ENCODE measurements around the gene TAS2R19.
"Not testable (repeated sequence)": the region's sequence is repeated elsewhere in the genome, so short reads cannot be mapped to it uniquely, and the experiment has no call there.

The TAS2R19 gene

GRCh38 chr12:11039171-11039570 lies 16.8 kb upstream of the TAS2R19 start:
- Histone ChIP-seq H3K9me3 (no peaks in the 10 kb centered on the region), H3K27me3 (no peaks in the 10 kb centered on the region), H3K4me3 (no peak overlapping the region), H3K27ac (no peak overlapping the region), H3K36me3 (peaks cover 0 to 7% (median 0%) of the 10 kb centered on the region in 3 donors), H3K4me1 (no peaks in the 10 kb centered on the region)
- TF ChIP-seq CTCF (IDR thresholded peaks at IDR 0.05), result no peak
- no peak for DNase-seq
- intact Hi-C loops (cut with DNase I; ENCODE audit: low total_unique reads), result loop anchor here (5.0 kb wide), 1 partner anchor 58 kb away; no protein-coding TSS in a partner anchor

DNA sequence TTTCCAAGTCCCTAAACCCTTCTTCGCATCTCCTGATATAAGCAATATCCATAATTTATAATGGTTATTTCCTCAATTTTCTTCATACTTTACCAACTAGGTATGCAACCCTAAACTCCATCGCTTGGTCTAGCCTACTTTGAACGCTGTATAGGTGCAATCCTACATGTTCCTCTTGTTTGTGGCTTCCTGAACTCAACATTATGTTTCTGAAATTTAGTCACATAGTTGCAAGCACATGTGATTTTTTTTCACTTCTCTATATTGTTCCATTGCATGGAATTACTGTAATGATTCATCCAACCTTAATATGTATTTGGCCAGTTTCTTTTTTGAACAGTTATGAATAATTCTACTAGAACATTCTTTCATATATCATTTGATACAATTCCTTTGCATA lies 11.5 kb upstream of the TAS2R19 start:
- H3K4me1 ChIP-seq; H3K9me3 ChIP-seq; DNase-seq; H3K36me3 ChIP-seq; H3K4me3 ChIP-seq; intact Hi-C loops (cut with DNase I; ENCODE audit: low total_unique reads); H3K27me3 ChIP-seq; H3K27ac ChIP-seq: not testable (repeated sequence)

- Histone ChIP-seq H3K36me3 (peaks cover 0 to 8% (median 0%) of the 10 kb centered on the region in 3 donors), H3K9me3 (no peaks in the 10 kb centered on the region), H3K4me1 (no peaks in the 10 kb centered on the region), H3K27ac (no peak within 1 kb of the TSS), H3K4me3 (no peak within 1 kb of the TSS), H3K27me3 (no peaks in the 10 kb centered on the region)
- intact Hi-C loops (cut with DNase I; ENCODE audit: low total_unique reads), result no loop called here
- DNase-seq, result no peak
- TF ChIP-seq CTCF (IDR thresholded peaks at IDR 0.05), result no peak
Observed at GRCh38 chr12:11031307-11031706, 8.9 kb upstream of the TAS2R19 start, which contains the start of gene TAS2R31. Gene TAS2R31, minus strand, starts transcription at chr12:11031407. Its CDS starts 72 bp downstream, at chr12:11031335.

DNA sequence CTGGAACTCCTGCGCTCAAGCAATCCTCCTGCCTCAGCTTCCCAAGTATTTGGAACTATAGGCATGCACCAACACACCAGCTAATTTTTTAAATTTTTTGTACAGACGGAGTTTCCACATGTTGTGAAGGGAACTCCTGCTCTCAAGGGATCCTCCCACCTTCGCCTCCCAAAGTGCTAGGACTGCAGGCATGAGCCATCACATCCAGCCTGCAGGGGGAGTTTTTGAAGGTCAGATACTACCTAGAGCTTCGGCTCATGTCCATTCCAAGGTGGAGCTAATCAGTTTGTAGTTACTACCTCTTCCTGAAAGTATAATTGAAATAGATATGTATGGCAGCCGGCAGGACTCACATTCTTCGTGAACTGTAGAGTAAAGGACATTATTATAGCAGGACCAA lies 3.7 kb upstream of the TAS2R19 start:
- H3K36me3 ChIP-seq, result peaks cover 0 to 2% (median 0%) of the 10 kb centered on the region in 3 donors
- H3K4me1 ChIP-seq, result no peaks in the 10 kb centered on the region
- no peaks in the 10 kb centered on the region for H3K9me3 ChIP-seq
- H3K27me3 ChIP-seq, result no peaks in the 10 kb centered on the region
- H3K27ac ChIP-seq, result no peak overlapping the region
- no peak for TF ChIP-seq CTCF (IDR thresholded peaks at IDR 0.05)
- DNase-seq, result no peak
- no peak overlapping the region for H3K4me3 ChIP-seq
- intact Hi-C loops (cut with DNase I; ENCODE audit: low total_unique reads), result no loop called here

- Histone ChIP-seq H3K9me3 (no peaks in the 10 kb centered on the region), H3K4me1 (no peaks in the 10 kb centered on the region), H3K27me3 (no peaks in the 10 kb centered on the region), H3K4me3 (no peak overlapping the region), H3K27ac (no peak overlapping the region), H3K36me3 (peaks cover 0 to 2% (median 0%) of the 10 kb centered on the region in 3 donors)
- DNase-seq, result no peak
- intact Hi-C loops (cut with DNase I; ENCODE audit: low total_unique reads), result no loop called here
- no peak for TF ChIP-seq CTCF (IDR thresholded peaks at IDR 0.05)
Observed at GRCh38 chr12:11023387-11023786, 967 bp upstream of the TAS2R19 start.

DNA sequence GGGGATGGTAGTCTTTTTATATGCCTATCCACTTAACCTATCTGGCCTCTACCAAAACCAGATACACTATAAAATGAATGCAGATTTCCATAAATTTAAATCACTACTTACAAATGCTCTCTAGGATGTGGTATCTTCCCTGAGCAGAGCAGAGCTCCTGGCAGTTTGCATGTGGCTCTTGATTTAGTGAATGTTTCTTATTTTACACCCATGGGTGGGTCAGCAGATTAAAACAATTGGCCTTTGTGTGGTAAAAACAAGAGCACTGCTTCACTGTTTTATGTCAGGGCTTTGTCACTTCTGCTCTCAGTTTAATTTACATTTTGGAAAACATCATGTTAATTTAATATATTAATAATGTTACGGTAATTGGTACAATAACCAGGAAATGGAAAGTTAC lies 5.5 kb downstream of the TAS2R19 start:
- no peak for TF ChIP-seq CTCF (IDR thresholded peaks at IDR 0.05)
- H3K27ac ChIP-seq, result no peak overlapping the region
- H3K4me3 ChIP-seq, result no peak overlapping the region
- DNase-seq, result no peak
- H3K36me3 ChIP-seq, result no peaks in the 10 kb centered on the region
- no peaks in the 10 kb centered on the region for H3K27me3 ChIP-seq
- intact Hi-C loops (cut with DNase I; ENCODE audit: low total_unique reads), result no loop called here
- no peaks in the 10 kb centered on the region for H3K9me3 ChIP-seq
- H3K4me1 ChIP-seq, result no peaks in the 10 kb centered on the region
